Measurements from ENCODE around the gene SYNRG. TPM values are rescaled to one million over a fixed set of nuclear protein-coding genes. Genes with fewer than 3 reads are reported as not detected.
A peak's percentile ranks its signal among the peaks of the same experiment; 100 is the strongest.

Gene SYNRG
- total and polyA plus RNA-seq, 2 of the 13 experiments (the other 11 are each of a cell fraction or from before 2014, with no cell fraction given) = 7.3 to 8.7 TPM

GRCh38 chr17:37488009-37488604 lies 121.1 kb downstream of the SYNRG start (continued):
- peak; percentile 83 for TF ChIP-seq PAXIP1 (CRISPR knock-in tag; conservative IDR thresholded peaks at IDR 0.05)
- TF ChIP-seq ZNF672 (CRISPR knock-in tag; IDR thresholded peaks at IDR 0.05) = no peak
- no peak for TF ChIP-seq SMAD1 (CRISPR knock-in tag; IDR thresholded peaks at IDR 0.05; ENCODE audit: borderline replicate concordance, low read depth)
- TF ChIP-seq TAF1 (CRISPR knock-in tag; IDR thresholded peaks at IDR 0.05) = peak; percentile 2; the same call in 1 of the 2 replicates
- no peak for TF ChIP-seq FOXM1 (CRISPR knock-in tag; IDR thresholded peaks at IDR 0.05)
- no peak for TF ChIP-seq ZNF576 (CRISPR knock-in tag; IDR thresholded peaks at IDR 0.05)
- no peak; the same call in 1 of the 2 replicates for TF ChIP-seq KMT2A (CRISPR knock-in tag; IDR thresholded peaks at IDR 0.05)
- TF ChIP-seq SNAPC2 (CRISPR knock-in tag; IDR thresholded peaks at IDR 0.05) = no peak
- TF ChIP-seq ZFP1 (CRISPR knock-in tag; IDR thresholded peaks at IDR 0.05) = no peak
- no peak for TF ChIP-seq TFDP1 (CRISPR knock-in tag; IDR thresholded peaks at IDR 0.05; ENCODE audit: borderline replicate concordance)
- TF ChIP-seq, protein P1, sequence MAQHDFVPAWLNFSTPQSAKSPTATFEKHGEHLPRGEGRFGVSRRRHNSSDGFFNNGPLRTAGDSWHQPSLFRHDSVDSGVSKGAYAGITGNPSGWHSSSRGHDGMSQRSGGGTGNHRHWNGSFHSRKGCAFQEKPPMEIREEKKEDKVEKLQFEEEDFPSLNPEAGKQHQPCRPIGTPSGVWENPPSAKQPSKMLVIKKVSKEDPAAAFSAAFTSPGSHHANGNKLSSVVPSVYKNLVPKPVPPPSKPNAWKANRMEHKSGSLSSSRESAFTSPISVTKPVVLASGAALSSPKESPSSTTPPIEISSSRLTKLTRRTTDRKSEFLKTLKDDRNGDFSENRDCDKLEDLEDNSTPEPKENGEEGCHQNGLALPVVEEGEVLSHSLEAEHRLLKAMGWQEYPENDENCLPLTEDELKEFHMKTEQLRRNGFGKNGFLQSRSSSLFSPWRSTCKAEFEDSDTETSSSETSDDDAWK (CRISPR knock-in tag; IDR thresholded peaks at IDR 0.05) = no peak
- no peak for TF ChIP-seq RBAK (CRISPR knock-in tag; IDR thresholded peaks at IDR 0.05)
- TF ChIP-seq KDM5B (CRISPR knock-in tag; IDR thresholded peaks at IDR 0.05; ENCODE audit: borderline replicate concordance) = no peak
- TF ChIP-seq ZNF7 (CRISPR knock-in tag; IDR thresholded peaks at IDR 0.05) = no peak
- no peak for TF ChIP-seq DMTF1 (CRISPR knock-in tag; IDR thresholded peaks at IDR 0.05)
- peak; percentile 22; the same call in 1 of the 2 replicates for TF ChIP-seq TBX3 (IDR thresholded peaks at IDR 0.05; ENCODE audit: borderline replicate concordance)
- TF ChIP-seq U2AF1 (optimal IDR thresholded peaks at IDR 0.05; ENCODE audit: low read depth, low read length) = no peak
- TF ChIP-seq ZBTB21 (CRISPR knock-in tag; IDR thresholded peaks at IDR 0.05) = peak; percentile 97
- TF ChIP-seq SP5 (CRISPR knock-in tag; IDR thresholded peaks at IDR 0.05; ENCODE audit: borderline replicate concordance, low read depth) = no peak
- TF ChIP-seq HIC2 (CRISPR knock-in tag; IDR thresholded peaks at IDR 0.05; ENCODE audit: low read depth) = no peak

All from HepG2 (cell line).